Gastrocnemius medialis (tissue), 4 donors: ENCODE data around the gene PPM1F. TPM values are rescaled to one million over a fixed set of nuclear protein-coding genes. Genes with fewer than 3 reads are reported as not detected.
A peak's percentile ranks its signal among the peaks of the same experiment; 100 is the strongest.

ENCODE experiments used
- ATAC-seq, 2 donors: fragments of 150-250 bp; one replicate each; pipeline ENCODE4 v1.9.1; 2016
- DNase-seq, 2 donors: peaks; one replicate each; pipeline ENCODE4 v3.0.0-alpha.2; 2019
- H3K27ac ChIP-seq, 4 donors: fragments of 200-600 bp; sonication (generic); 1 replicate in 1 of 4; 2 replicates in 3 of 4; pipeline ENCODE4 v1.5.1; 2016 to 2018; ENCODE audit warnings: mild to moderate bottlenecking in 2 of 4, moderate library complexity in 1 of 4
- H3K27me3 ChIP-seq, 3 donors: fragments of 200-600 bp; sonication (generic) in 2 of 3; 1 replicate in 1 of 3; 2 replicates in 2 of 3; pipeline versions ENCODE4 v1.5.1 to v1.6.0; 2016 to 2019; ENCODE audit warnings: mild to moderate bottlenecking in 1 of 3, moderate library complexity in 1 of 3
- H3K36me3 ChIP-seq, 2 donors: fragments of 200-600 bp; sonication (generic) in 1 of 2; one replicate each; pipeline ENCODE4 v1.5.1; 2017 to 2018
- H3K4me1 ChIP-seq, 2 donors: fragments of 200-600 bp; sonication (generic) in 1 of 2; one replicate each; pipeline ENCODE4 v1.5.1; 2016 to 2017; ENCODE audit warnings: mild to moderate bottlenecking in 2 of 2
- H3K4me3 ChIP-seq, 4 donors: fragments of 200-600 bp; sonication (generic) in 3 of 4; 1 replicate in 1 of 4; 2 replicates in 3 of 4; pipeline ENCODE4 v1.5.1; 2016 to 2019; ENCODE audit warnings: mild to moderate bottlenecking in 2 of 4
- H3K9me3 ChIP-seq, 3 donors: fragments of 200-600 bp; sonication (generic) in 2 of 3; 1 replicate in 1 of 3; 2 replicates in 2 of 3; pipeline ENCODE4 v1.5.1; 2016 to 2019
- CTCF ChIP-seq, 5 experiments: fragments of 450-650 bp in 3 of 5; fragments of 200-600 bp in 2 of 5; sonication (generic) in 2 of 5; IDR thresholded peaks in 4 of 5; conservative IDR thresholded peaks in 1 of 5; 1 replicate in 4 of 5; 2 replicates in 1 of 5; pipeline ENCODE4 v1.5.1; 2016 to 2019; ENCODE audit warnings: antibody characterized with exemption in 5 of 5, mild to moderate bottlenecking in 3 of 5, moderate library complexity in 3 of 5
- POLR2A ChIP-seq, 2 donors: fragments of 450-650 bp; IDR thresholded peaks; one replicate each; pipeline ENCODE4 v1.6.1; 2017; ENCODE audit warnings: antibody characterized with exemption in 2 of 2, mild to moderate bottlenecking in 2 of 2, moderate library complexity in 2 of 2
- in situ Hi-C, 4 donors: fragments of 200-750 bp; cut with MboI; loops; one replicate each; pipeline versions ENCODE4 v1.15.0 to v1.8.0; 2017; ENCODE audit warnings: low sequenced_read_pairs in 4 of 4
- intact Hi-C: fragments of 100-400 bp; cut with DNase I; formaldehyde crosslinking; loops from one replicate; pipeline ENCODE4 v1.15.1; 2023; ENCODE audit warnings: low total_unique reads
- total RNA-seq, 4 donors: library from RNA; depleted of rRNA; stranded (reverse); fragments of >200 nt; gene quantifications; one replicate each; pipeline versions ENCODE4 v1.1.0 to v1.2.3, GENCODE V29; 2016

The PPM1F gene
- total RNA-seq, 4 donors from 2014 or later, result 10.2 to 13.8 (median 11.0) TPM

- Histone ChIP-seq H3K4me1 (peaks cover 66 to 92% of the 10 kb centered on the region in 2 donors), H3K9me3 (no peaks in the 10 kb centered on the region), H3K36me3 (peaks cover 0 to 12% of the 10 kb centered on the region in 2 donors), H3K27me3 (no peaks in the 10 kb centered on the region), H3K4me3 (no peak overlapping the region), H3K27ac (peak overlapping the region; percentile 7 to 90 (median 84))
- TF ChIP-seq POLR2A (IDR thresholded peaks at IDR 0.05), result no peak
- no peak for ATAC-seq
- intact Hi-C loops, result no loop called here
- in situ Hi-C loops, result loop anchor here in 2 of 4 donors (10.0 kb wide), 1 partner anchor 230 kb away; no protein-coding TSS in a partner anchor
- no peak for DNase-seq
These were observed 7.8 kb downstream of the PPM1F start for GRCh38 chr22:21944871-21945270.

- H3K4me1 ChIP-seq, result peaks cover 69 to 93% of the 10 kb centered on the region in 2 donors
- no peaks in the 10 kb centered on the region for H3K27me3 ChIP-seq
- peak overlapping the region; percentile 73 to 90 (median 84) for H3K27ac ChIP-seq
- intact Hi-C loops (no loop called here), in situ Hi-C loops (loop anchor here in 2 of 4 donors (10.0 kb wide), 1 partner anchor 229 kb away; no protein-coding TSS in a partner anchor)
- no peak for ATAC-seq
- DNase-seq, result no peak
- peaks cover 0 to 12% of the 10 kb centered on the region in 2 donors for H3K36me3 ChIP-seq
- TF ChIP-seq POLR2A (IDR thresholded peaks at IDR 0.05), result no peak
- no peak for TF ChIP-seq CTCF (IDR thresholded peaks at IDR 0.05 in 4 of 5, conservative IDR thresholded peaks at IDR 0.05 in 1 of 5)
- no peak overlapping the region for H3K4me3 ChIP-seq
- no peaks in the 10 kb centered on the region for H3K9me3 ChIP-seq
These were observed 8.8 kb downstream of the PPM1F start for GRCh38 chr22:21943571-21944448.

- no peaks in the 10 kb centered on the region for H3K9me3 ChIP-seq
- H3K4me1 ChIP-seq, result peaks cover 69 to 88% of the 10 kb centered on the region in 2 donors
- H3K27ac ChIP-seq, result peak overlapping the region; percentile 73 to 90 (median 84)
- intact Hi-C loops (no loop called here), in situ Hi-C loops (loop anchor here in 2 of 4 donors (10.0 kb wide), 1 partner anchor 228 kb away; no protein-coding TSS in a partner anchor)
- TF ChIP-seq CTCF (IDR thresholded peaks at IDR 0.05 in 4 of 5, conservative IDR thresholded peaks at IDR 0.05 in 1 of 5) (no peak), POLR2A (IDR thresholded peaks at IDR 0.05) (no peak)
- H3K36me3 ChIP-seq, result peaks cover 0 to 12% of the 10 kb centered on the region in 2 donors
- DNase-seq (peak; percentile 54 to 72), ATAC-seq (peak; percentile 20 to 49)
- H3K27me3 ChIP-seq, result no peaks in the 10 kb centered on the region
- H3K4me3 ChIP-seq, result no peak overlapping the region
These were observed 10.0 kb downstream of the PPM1F start for GRCh38 chr22:21942407-21943343.

- Histone ChIP-seq H3K4me3 (no peak overlapping the region), H3K27me3 (no peaks in the 10 kb centered on the region), H3K9me3 (no peaks in the 10 kb centered on the region), H3K27ac (peak overlapping the region; percentile 73 to 90 (median 84)), H3K4me1 (peaks cover 74 to 88% of the 10 kb centered on the region in 2 donors), H3K36me3 (peaks cover 0 to 12% of the 10 kb centered on the region in 2 donors)
- no peak for DNase-seq
- intact Hi-C loops, result no loop called here
- no peak for TF ChIP-seq CTCF (IDR thresholded peaks at IDR 0.05 in 4 of 5, conservative IDR thresholded peaks at IDR 0.05 in 1 of 5)
- no peak for TF ChIP-seq POLR2A (IDR thresholded peaks at IDR 0.05)
- in situ Hi-C loops, result loop anchor here in 2 of 4 donors (10.0 kb wide), 1 partner anchor 227 kb away; no protein-coding TSS in a partner anchor
- ATAC-seq, result no peak
These were observed 10.7 kb downstream of the PPM1F start for GRCh38 chr22:21941921-21942320.
